ENCODE measurements around the gene CRYZL1.

CRYZL1 gene

GRCh38 chr21:33668620-33669019, 27.1 kb upstream of the CRYZL1 start:
- Histone ChIP-seq H2BK120ac (ENCODE audit: low read depth, low read length) (no peak overlapping the region), H2BK15ac (replicated peaks; ENCODE audit: low read depth) (no peak overlapping the region), H3K4ac (ENCODE audit: low read depth, low read length) (no peak overlapping the region), H3K4me1 (ENCODE audit: control insufficient read depth, low read depth, low read length) (peaks cover 2% of the 10 kb centered on the region), H3K18ac (ENCODE audit: low read length) (peak overlapping the region; percentile 23), H3K79me1 (ENCODE audit: low read length) (peaks cover 12% of the 10 kb centered on the region), H3K23ac (ENCODE audit: low read length) (no peak overlapping the region), H3K27ac (ENCODE audit: low read depth, low read length) (no peak overlapping the region), H2BK5ac (ENCODE audit: low read length) (no peak overlapping the region), H3K27me3 (ENCODE audit: insufficient read depth, low read length, poor library complexity) (no peaks in the 10 kb centered on the region), H2AK5ac (ENCODE audit: low read length) (no peak overlapping the region), H4K5ac (ENCODE audit: low read length) (no peak overlapping the region), H4K8ac (ENCODE audit: low read depth, low read length) (no peak overlapping the region), H3K56ac (ENCODE audit: low read length) (no peak overlapping the region), H3K79me2 (ENCODE audit: control insufficient read depth, insufficient read depth, low read length) (peaks cover 54% of the 10 kb centered on the region), H3K4me3 (ENCODE audit: low read length) (no peak overlapping the region), H3K4me2 (ENCODE audit: low read length) (no peak overlapping the region), H3K36me3 (ENCODE audit: control insufficient read depth, insufficient read depth, low read length) (no peaks in the 10 kb centered on the region), H3K9ac (ENCODE audit: low read length) (no peak overlapping the region)
- DNase-seq, result no peak
- WGBS (ENCODE audit: extremely low coverage, insufficient coverage, low lambda C conversion rate), result no CpG with 5 or more reads among the region's 2 CpGs

DNA sequence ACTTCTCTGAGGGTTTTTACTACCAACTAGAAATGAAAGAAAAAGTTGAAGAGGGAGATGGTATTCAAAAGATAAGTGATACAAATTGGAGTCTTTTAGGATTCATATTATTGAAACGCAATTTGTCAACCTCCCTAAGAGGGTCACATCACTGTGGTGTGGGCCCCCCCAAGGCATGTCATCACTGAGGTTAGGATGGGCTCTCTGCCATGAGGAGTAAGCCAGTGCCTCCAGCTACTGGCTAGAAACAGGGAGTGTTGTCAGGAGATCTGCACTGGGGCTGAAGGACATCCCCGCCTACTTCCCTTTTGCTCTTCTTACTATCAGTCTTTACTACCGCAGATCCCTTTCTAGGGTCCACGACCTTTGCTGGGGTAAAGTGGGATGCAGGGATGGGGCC, 26.6 kb upstream of the CRYZL1 start:
- Histone ChIP-seq H3K4me3 (ENCODE audit: low read length) (no peak overlapping the region), H3K79me1 (ENCODE audit: low read length) (peaks cover 12% of the 10 kb centered on the region), H3K56ac (ENCODE audit: low read length) (no peak overlapping the region), H3K18ac (ENCODE audit: low read length) (no peak overlapping the region), H2BK5ac (ENCODE audit: low read length) (no peak overlapping the region), H3K4me1 (ENCODE audit: control insufficient read depth, low read depth, low read length) (peaks cover 2% of the 10 kb centered on the region), H3K9ac (ENCODE audit: low read length) (no peak overlapping the region), H2BK15ac (replicated peaks; ENCODE audit: low read depth) (no peak overlapping the region), H3K27ac (ENCODE audit: low read depth, low read length) (no peak overlapping the region), H3K27me3 (ENCODE audit: insufficient read depth, low read length, poor library complexity) (no peaks in the 10 kb centered on the region), H3K79me2 (ENCODE audit: control insufficient read depth, insufficient read depth, low read length) (peaks cover 53% of the 10 kb centered on the region), H4K5ac (ENCODE audit: low read length) (no peak overlapping the region), H3K4ac (ENCODE audit: low read depth, low read length) (no peak overlapping the region), H3K4me2 (ENCODE audit: low read length) (no peak overlapping the region), H3K23ac (ENCODE audit: low read length) (no peak overlapping the region), H3K36me3 (ENCODE audit: control insufficient read depth, insufficient read depth, low read length) (no peaks in the 10 kb centered on the region), H2BK120ac (ENCODE audit: low read depth, low read length) (no peak overlapping the region), H2AK5ac (ENCODE audit: low read length) (no peak overlapping the region), H4K8ac (ENCODE audit: low read depth, low read length) (no peak overlapping the region)
- DNase-seq, result no peak
- WGBS (ENCODE audit: extremely low coverage, insufficient coverage, low lambda C conversion rate), result no CpG with 5 or more reads among the region's 4 CpGs

DNA sequence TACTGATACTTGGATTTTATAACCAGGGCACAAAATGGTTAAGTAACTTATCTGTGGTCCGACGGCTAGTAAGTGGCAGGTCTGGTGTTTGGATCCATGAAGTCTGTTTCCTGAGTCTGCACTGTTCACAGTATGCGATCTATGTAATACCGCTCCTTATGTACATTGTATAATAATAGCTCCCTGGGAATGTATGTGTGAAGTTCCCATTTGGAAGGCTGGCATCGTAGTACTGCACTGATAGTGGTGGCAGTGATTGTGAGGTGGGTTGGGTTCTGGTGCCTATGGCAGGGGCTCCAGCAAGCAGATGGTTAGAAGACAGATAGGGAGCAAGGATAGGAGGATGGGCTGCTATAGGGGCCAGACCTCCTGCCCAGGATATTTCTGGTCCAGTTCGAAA, 26.1 kb upstream of the CRYZL1 start:
- H3K4me3 ChIP-seq (ENCODE audit: low read length), result no peak overlapping the region
- H3K36me3 ChIP-seq (ENCODE audit: control insufficient read depth, insufficient read depth, low read length), result no peaks in the 10 kb centered on the region
- peaks cover 54% of the 10 kb centered on the region for H3K79me2 ChIP-seq (ENCODE audit: control insufficient read depth, insufficient read depth, low read length)
- no peak overlapping the region for H4K5ac ChIP-seq (ENCODE audit: low read length)
- no peak overlapping the region for H3K4me2 ChIP-seq (ENCODE audit: low read length)
- peaks cover 2% of the 10 kb centered on the region for H3K4me1 ChIP-seq (ENCODE audit: control insufficient read depth, low read depth, low read length)
- no peak overlapping the region for H3K27ac ChIP-seq (ENCODE audit: low read depth, low read length)
- H2BK5ac ChIP-seq (ENCODE audit: low read length), result no peak overlapping the region
- H3K4ac ChIP-seq (ENCODE audit: low read depth, low read length), result no peak overlapping the region
- no peak overlapping the region for H3K56ac ChIP-seq (ENCODE audit: low read length)
- no peak overlapping the region for H3K18ac ChIP-seq (ENCODE audit: low read length)
- WGBS (ENCODE audit: extremely low coverage, insufficient coverage, low lambda C conversion rate), result no CpG with 5 or more reads among the region's 6 CpGs
- H3K9ac ChIP-seq (ENCODE audit: low read length), result no peak overlapping the region
- H2BK120ac ChIP-seq (ENCODE audit: low read depth, low read length), result no peak overlapping the region
- no peak overlapping the region for H2AK5ac ChIP-seq (ENCODE audit: low read length)
- H2BK15ac ChIP-seq (replicated peaks; ENCODE audit: low read depth), result no peak overlapping the region
- no peak overlapping the region for H4K8ac ChIP-seq (ENCODE audit: low read depth, low read length)
- no peak overlapping the region for H3K23ac ChIP-seq (ENCODE audit: low read length)
- no peaks in the 10 kb centered on the region for H3K27me3 ChIP-seq (ENCODE audit: insufficient read depth, low read length, poor library complexity)
- no peak for DNase-seq
- H3K79me1 ChIP-seq (ENCODE audit: low read length), result peaks cover 12% of the 10 kb centered on the region

DNA sequence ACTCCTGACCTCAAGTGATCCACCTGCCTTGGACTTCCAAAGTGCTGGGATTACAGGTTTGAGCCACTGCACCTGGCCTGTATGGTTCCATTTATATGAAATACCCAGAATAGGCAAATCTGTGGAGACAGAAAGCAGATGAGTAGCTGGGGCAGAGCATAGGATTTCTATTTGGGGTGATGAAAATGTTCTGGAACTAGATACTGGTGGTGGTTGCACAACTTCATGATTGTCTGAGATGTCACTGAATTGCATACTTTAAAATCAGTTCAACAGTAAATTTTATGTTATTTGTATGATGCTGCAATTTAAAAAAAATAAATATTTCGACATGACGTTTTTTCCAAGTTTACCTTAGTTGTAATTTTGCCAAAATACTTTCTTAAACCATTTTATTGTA, 24.6 kb upstream of the CRYZL1 start:
- Histone ChIP-seq H2BK15ac (replicated peaks; ENCODE audit: low read depth) (no peak overlapping the region), H3K36me3 (ENCODE audit: control insufficient read depth, insufficient read depth, low read length) (no peaks in the 10 kb centered on the region), H3K27ac (ENCODE audit: low read depth, low read length) (no peak overlapping the region), H3K4me1 (ENCODE audit: control insufficient read depth, low read depth, low read length) (peaks cover 2% of the 10 kb centered on the region), H4K8ac (ENCODE audit: low read depth, low read length) (no peak overlapping the region), H2BK5ac (ENCODE audit: low read length) (no peak overlapping the region), H3K56ac (ENCODE audit: low read length) (no peak overlapping the region), H3K4ac (ENCODE audit: low read depth, low read length) (no peak overlapping the region), H2AK5ac (ENCODE audit: low read length) (no peak overlapping the region), H2BK120ac (ENCODE audit: low read depth, low read length) (no peak overlapping the region), H3K4me2 (ENCODE audit: low read length) (no peak overlapping the region), H3K4me3 (ENCODE audit: low read length) (no peak overlapping the region), H4K5ac (ENCODE audit: low read length) (no peak overlapping the region), H3K18ac (ENCODE audit: low read length) (no peak overlapping the region), H3K9ac (ENCODE audit: low read length) (no peak overlapping the region), H3K79me1 (ENCODE audit: low read length) (peaks cover 14% of the 10 kb centered on the region), H3K79me2 (ENCODE audit: control insufficient read depth, insufficient read depth, low read length) (peaks cover 60% of the 10 kb centered on the region), H3K27me3 (ENCODE audit: insufficient read depth, low read length, poor library complexity) (no peaks in the 10 kb centered on the region), H3K23ac (ENCODE audit: low read length) (no peak overlapping the region)
- DNase-seq, result no peak
- WGBS (ENCODE audit: extremely low coverage, insufficient coverage, low lambda C conversion rate), result no CpG with 5 or more reads among the region's 2 CpGs

- Histone ChIP-seq H3K9ac (ENCODE audit: low read length) (no peak overlapping the region), H3K23ac (ENCODE audit: low read length) (no peak overlapping the region)
- no CpG with 5 or more reads among the region's 3 CpGs for WGBS (ENCODE audit: extremely low coverage, insufficient coverage, low lambda C conversion rate)
These were observed 22.6 kb upstream of the CRYZL1 start for GRCh38 chr21:33664135-33664534.

GRCh38 chr21:33663241-33663640, 21.7 kb upstream of the CRYZL1 start:
- no peak overlapping the region for H2BK5ac ChIP-seq (ENCODE audit: low read length)
- H4K5ac ChIP-seq (ENCODE audit: low read length), result no peak overlapping the region
- H3K27me3 ChIP-seq (ENCODE audit: insufficient read depth, low read length, poor library complexity), result no peaks in the 10 kb centered on the region
- WGBS (ENCODE audit: extremely low coverage, insufficient coverage, low lambda C conversion rate), result no CpG with 5 or more reads among the region's 2 CpGs
- H3K56ac ChIP-seq (ENCODE audit: low read length), result no peak overlapping the region
- H3K4me1 ChIP-seq (ENCODE audit: control insufficient read depth, low read depth, low read length), result peaks cover 14% of the 10 kb centered on the region
- no peak overlapping the region for H3K4me2 ChIP-seq (ENCODE audit: low read length)
- no peak overlapping the region for H2BK15ac ChIP-seq (replicated peaks; ENCODE audit: low read depth)
- DNase-seq, result no peak
- H3K79me2 ChIP-seq (ENCODE audit: control insufficient read depth, insufficient read depth, low read length), result peaks cover 57% of the 10 kb centered on the region
- H3K27ac ChIP-seq (ENCODE audit: low read depth, low read length), result no peak overlapping the region
- no peak overlapping the region for H3K23ac ChIP-seq (ENCODE audit: low read length)
- no peaks in the 10 kb centered on the region for H3K36me3 ChIP-seq (ENCODE audit: control insufficient read depth, insufficient read depth, low read length)
- H3K4ac ChIP-seq (ENCODE audit: low read depth, low read length), result no peak overlapping the region
- no peak overlapping the region for H2AK5ac ChIP-seq (ENCODE audit: low read length)
- no peak overlapping the region for H4K8ac ChIP-seq (ENCODE audit: low read depth, low read length)
- H2BK120ac ChIP-seq (ENCODE audit: low read depth, low read length), result no peak overlapping the region
- no peak overlapping the region for H3K9ac ChIP-seq (ENCODE audit: low read length)
- peaks cover 13% of the 10 kb centered on the region for H3K79me1 ChIP-seq (ENCODE audit: low read length)
- no peak overlapping the region for H3K18ac ChIP-seq (ENCODE audit: low read length)
- no peak overlapping the region for H3K4me3 ChIP-seq (ENCODE audit: low read length)

More at GRCh38 chr21:33664135-33664534, 22.6 kb upstream of the CRYZL1 start:
- Histone ChIP-seq H2AK5ac (ENCODE audit: low read length) (no peak overlapping the region), H3K27me3 (ENCODE audit: insufficient read depth, low read length, poor library complexity) (no peaks in the 10 kb centered on the region), H2BK5ac (ENCODE audit: low read length) (no peak overlapping the region), H3K79me2 (ENCODE audit: control insufficient read depth, insufficient read depth, low read length) (peaks cover 55% of the 10 kb centered on the region), H4K8ac (ENCODE audit: low read depth, low read length) (no peak overlapping the region), H3K56ac (ENCODE audit: low read length) (no peak overlapping the region), H2BK15ac (replicated peaks; ENCODE audit: low read depth) (no peak overlapping the region), H3K79me1 (ENCODE audit: low read length) (peaks cover 13% of the 10 kb centered on the region), H3K4me2 (ENCODE audit: low read length) (no peak overlapping the region), H3K18ac (ENCODE audit: low read length) (no peak overlapping the region), H3K27ac (ENCODE audit: low read depth, low read length) (no peak overlapping the region), H3K4me1 (ENCODE audit: control insufficient read depth, low read depth, low read length) (peaks cover 6% of the 10 kb centered on the region), H3K4me3 (ENCODE audit: low read length) (no peak overlapping the region), H4K5ac (ENCODE audit: low read length) (no peak overlapping the region), H2BK120ac (ENCODE audit: low read depth, low read length) (no peak overlapping the region), H3K36me3 (ENCODE audit: control insufficient read depth, insufficient read depth, low read length) (no peaks in the 10 kb centered on the region), H3K4ac (ENCODE audit: low read depth, low read length) (no peak overlapping the region)
- DNase-seq, result no peak
